ENCODE data around the gene ORC5. TPM values are rescaled to one million over a fixed set of nuclear protein-coding genes. Genes with fewer than 3 reads are reported as not detected.

ORC5 gene
- total and polyA plus RNA-seq, 2 experiments from 2014 or later, result 10.9 to 89.0 TPM

DNA sequence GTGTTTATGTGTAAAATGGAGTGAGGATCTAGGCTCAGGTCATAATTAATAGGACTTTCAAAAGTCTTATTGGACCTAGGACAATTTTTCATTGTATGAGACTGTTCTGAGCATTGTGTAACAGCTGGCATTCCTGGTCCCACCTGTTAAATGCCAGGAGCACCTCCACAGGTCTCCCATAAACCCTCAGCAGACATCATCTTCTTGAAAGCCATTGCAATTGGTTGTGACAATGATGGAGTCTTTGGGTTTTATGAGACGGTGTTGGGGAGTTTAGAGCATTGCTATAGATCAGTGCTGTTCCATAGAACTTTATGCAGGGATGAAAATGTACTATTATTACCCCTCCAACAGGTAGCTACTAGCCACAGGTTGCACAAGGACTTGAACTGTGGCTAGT lies 108.9 kb downstream of the ORC5 start (continued):
- TF ChIP-seq, protein P1, sequence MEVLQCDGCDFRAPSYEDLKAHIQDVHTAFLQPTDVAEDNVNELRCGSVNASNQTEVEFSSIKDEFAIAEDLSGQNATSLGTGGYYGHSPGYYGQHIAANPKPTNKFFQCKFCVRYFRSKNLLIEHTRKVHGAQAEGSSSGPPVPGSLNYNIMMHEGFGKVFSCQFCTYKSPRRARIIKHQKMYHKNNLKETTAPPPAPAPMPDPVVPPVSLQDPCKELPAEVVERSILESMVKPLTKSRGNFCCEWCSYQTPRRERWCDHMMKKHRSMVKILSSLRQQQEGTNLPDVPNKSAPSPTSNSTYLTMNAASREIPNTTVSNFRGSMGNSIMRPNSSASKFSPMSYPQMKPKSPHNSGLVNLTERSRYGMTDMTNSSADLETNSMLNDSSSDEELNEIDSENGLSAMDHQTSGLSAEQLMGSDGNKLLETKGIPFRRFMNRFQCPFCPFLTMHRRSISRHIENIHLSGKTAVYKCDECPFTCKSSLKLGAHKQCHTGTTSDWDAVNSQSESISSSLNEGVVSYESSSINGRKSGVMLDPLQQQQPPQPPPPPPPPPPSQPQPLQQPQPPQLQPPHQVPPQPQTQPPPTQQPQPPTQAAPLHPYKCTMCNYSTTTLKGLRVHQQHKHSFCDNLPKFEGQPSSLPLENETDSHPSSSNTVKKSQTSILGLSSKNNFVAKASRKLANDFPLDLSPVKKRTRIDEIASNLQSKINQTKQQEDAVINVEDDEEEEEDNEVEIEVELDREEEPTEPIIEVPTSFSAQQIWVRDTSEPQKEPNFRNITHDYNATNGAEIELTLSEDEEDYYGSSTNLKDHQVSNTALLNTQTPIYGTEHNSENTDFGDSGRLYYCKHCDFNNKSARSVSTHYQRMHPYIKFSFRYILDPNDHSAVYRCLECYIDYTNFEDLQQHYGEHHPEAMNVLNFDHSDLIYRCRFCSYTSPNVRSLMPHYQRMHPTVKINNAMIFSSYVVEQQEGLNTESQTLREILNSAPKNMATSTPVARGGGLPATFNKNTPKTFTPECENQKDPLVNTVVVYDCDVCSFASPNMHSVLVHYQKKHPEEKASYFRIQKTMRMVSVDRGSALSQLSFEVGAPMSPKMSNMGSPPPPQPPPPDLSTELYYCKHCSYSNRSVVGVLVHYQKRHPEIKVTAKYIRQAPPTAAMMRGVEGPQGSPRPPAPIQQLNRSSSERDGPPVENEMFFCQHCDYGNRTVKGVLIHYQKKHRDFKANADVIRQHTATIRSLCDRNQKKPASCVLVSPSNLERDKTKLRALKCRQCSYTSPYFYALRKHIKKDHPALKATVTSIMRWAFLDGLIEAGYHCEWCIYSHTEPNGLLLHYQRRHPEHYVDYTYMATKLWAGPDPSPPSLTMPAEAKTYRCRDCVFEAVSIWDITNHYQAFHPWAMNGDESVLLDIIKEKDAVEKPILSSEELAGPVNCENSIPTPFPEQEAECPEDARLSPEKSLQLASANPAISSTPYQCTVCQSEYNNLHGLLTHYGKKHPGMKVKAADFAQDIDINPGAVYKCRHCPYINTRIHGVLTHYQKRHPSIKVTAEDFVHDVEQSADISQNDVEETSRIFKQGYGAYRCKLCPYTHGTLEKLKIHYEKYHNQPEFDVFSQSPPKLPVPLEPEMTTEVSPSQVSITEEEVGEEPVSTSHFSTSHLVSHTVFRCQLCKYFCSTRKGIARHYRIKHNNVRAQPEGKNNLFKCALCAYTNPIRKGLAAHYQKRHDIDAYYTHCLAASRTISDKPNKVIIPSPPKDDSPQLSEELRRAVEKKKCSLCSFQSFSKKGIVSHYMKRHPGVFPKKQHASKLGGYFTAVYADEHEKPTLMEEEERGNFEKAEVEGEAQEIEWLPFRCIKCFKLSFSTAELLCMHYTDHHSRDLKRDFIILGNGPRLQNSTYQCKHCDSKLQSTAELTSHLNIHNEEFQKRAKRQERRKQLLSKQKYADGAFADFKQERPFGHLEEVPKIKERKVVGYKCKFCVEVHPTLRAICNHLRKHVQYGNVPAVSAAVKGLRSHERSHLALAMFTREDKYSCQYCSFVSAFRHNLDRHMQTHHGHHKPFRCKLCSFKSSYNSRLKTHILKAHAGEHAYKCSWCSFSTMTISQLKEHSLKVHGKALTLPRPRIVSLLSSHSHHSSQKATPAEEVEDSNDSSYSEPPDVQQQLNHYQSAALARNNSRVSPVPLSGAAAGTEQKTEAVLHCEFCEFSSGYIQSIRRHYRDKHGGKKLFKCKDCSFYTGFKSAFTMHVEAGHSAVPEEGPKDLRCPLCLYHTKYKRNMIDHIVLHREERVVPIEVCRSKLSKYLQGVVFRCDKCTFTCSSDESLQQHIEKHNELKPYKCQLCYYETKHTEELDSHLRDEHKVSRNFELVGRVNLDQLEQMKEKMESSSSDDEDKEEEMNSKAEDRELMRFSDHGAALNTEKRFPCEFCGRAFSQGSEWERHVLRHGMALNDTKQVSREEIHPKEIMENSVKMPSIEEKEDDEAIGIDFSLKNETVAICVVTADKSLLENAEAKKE (CRISPR knock-in tag; IDR thresholded peaks at IDR 0.05), result no peak
- TF ChIP-seq POLR2AphosphoS5 (IDR thresholded peaks at IDR 0.05; ENCODE audit: low read depth) (no peak), JUNB (IDR thresholded peaks at IDR 0.05; ENCODE audit: unreplicated experiment) (no peak), ZNF114 (CRISPR knock-in tag; IDR thresholded peaks at IDR 0.05) (no peak), ZNF331 (CRISPR knock-in tag; IDR thresholded peaks at IDR 0.05; ENCODE audit: low read depth) (no peak)

DNA sequence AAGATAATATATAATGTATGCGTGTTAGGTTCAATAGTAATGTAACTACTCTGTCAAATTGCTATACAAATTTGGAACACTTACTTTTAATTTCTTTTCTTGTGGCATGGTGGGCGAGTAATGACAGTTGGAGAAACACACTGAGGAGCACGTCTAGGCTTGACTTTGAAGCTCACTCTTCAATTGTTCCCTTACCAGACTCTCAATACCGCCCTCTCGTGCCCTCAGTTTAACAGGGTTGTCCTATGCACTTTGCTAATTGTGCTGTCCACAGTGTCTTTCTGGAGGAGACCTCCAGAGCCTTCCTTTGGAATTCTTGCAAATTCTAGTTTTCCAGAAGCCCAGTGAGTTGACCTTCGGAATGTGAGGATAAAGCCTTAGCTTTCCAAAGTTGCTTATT lies 111.1 kb downstream of the ORC5 start:
- no peak overlapping the region for H3K4me2 ChIP-seq
- Mint-ChIP-seq H3K27ac (no peak overlapping the region), H3K36me3 (ENCODE audit: low read depth) (no peaks in the 10 kb centered on the region), H3K9me3 (no peaks in the 10 kb centered on the region), H3K27me3 (ENCODE audit: insufficient read depth, low read depth, poor library complexity) (peaks cover 7% of the 10 kb centered on the region), H3K4me1 (peaks cover 12% of the 10 kb centered on the region), H3K4me3 (no peak overlapping the region)
- H3K4me3 ChIP-seq, result no peak overlapping the region
- H3K27ac ChIP-seq (ENCODE audit: low read depth), result no peak overlapping the region
- H4K20me1 ChIP-seq (replicated peaks; ENCODE audit: insufficient read depth), result no peaks in the 10 kb centered on the region
- H3K9me2 ChIP-seq (ENCODE audit: insufficient read depth), result peaks cover 18% of the 10 kb centered on the region
- DNase-seq (ENCODE audit: low spot score) (peak; percentile 42), ATAC-seq (peak; percentile 42; the same call in 1 of the 3 replicates)
- H3K79me2 ChIP-seq (replicated peaks; ENCODE audit: insufficient read depth), result no peaks in the 10 kb centered on the region
- TF ChIP-seq, protein P2, sequence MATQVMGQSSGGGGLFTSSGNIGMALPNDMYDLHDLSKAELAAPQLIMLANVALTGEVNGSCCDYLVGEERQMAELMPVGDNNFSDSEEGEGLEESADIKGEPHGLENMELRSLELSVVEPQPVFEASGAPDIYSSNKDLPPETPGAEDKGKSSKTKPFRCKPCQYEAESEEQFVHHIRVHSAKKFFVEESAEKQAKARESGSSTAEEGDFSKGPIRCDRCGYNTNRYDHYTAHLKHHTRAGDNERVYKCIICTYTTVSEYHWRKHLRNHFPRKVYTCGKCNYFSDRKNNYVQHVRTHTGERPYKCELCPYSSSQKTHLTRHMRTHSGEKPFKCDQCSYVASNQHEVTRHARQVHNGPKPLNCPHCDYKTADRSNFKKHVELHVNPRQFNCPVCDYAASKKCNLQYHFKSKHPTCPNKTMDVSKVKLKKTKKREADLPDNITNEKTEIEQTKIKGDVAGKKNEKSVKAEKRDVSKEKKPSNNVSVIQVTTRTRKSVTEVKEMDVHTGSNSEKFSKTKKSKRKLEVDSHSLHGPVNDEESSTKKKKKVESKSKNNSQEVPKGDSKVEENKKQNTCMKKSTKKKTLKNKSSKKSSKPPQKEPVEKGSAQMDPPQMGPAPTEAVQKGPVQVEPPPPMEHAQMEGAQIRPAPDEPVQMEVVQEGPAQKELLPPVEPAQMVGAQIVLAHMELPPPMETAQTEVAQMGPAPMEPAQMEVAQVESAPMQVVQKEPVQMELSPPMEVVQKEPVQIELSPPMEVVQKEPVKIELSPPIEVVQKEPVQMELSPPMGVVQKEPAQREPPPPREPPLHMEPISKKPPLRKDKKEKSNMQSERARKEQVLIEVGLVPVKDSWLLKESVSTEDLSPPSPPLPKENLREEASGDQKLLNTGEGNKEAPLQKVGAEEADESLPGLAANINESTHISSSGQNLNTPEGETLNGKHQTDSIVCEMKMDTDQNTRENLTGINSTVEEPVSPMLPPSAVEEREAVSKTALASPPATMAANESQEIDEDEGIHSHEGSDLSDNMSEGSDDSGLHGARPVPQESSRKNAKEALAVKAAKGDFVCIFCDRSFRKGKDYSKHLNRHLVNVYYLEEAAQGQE (IDR thresholded peaks at IDR 0.05; ENCODE audit: unreplicated experiment), result no peak
- TF ChIP-seq, protein P3, sequence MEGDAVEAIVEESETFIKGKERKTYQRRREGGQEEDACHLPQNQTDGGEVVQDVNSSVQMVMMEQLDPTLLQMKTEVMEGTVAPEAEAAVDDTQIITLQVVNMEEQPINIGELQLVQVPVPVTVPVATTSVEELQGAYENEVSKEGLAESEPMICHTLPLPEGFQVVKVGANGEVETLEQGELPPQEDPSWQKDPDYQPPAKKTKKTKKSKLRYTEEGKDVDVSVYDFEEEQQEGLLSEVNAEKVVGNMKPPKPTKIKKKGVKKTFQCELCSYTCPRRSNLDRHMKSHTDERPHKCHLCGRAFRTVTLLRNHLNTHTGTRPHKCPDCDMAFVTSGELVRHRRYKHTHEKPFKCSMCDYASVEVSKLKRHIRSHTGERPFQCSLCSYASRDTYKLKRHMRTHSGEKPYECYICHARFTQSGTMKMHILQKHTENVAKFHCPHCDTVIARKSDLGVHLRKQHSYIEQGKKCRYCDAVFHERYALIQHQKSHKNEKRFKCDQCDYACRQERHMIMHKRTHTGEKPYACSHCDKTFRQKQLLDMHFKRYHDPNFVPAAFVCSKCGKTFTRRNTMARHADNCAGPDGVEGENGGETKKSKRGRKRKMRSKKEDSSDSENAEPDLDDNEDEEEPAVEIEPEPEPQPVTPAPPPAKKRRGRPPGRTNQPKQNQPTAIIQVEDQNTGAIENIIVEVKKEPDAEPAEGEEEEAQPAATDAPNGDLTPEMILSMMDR (conservative IDR thresholded peaks at IDR 0.05; ENCODE audit: low read depth in 2 of 2), result peak; percentile 32 to 57; a peak in 3 of 4 replicates
- H2AFZ ChIP-seq, result no peak overlapping the region
- H3K27me3 ChIP-seq (ENCODE audit: insufficient read depth), result no peaks in the 10 kb centered on the region
- H3F3A ChIP-seq (replicated peaks; ENCODE audit: low read depth), result no peaks in the 10 kb centered on the region
- H3K36me3 ChIP-seq (ENCODE audit: insufficient read depth), result no peaks in the 10 kb centered on the region
- peaks cover 7% of the 10 kb centered on the region for H3K4me1 ChIP-seq (ENCODE audit: insufficient read depth)
